Thyroid gland (tissue), 4 donors: ENCODE measurements around the gene GNG4.

ENCODE experiments used
- POLR2A ChIP-seq, 2 donors: fragments of 450-650 bp; IDR thresholded peaks; one replicate each; pipeline ENCODE4 v1.6.1; 2017; ENCODE audit warnings: antibody characterized with exemption in 2 of 2, mild to moderate bottlenecking in 2 of 2, moderate library complexity in 1 of 2
- TF ChIP-seq, protein P1 (sequence below), 6 experiments: fragments of 200-600 bp in 3 of 6; fragments of 450-650 bp in 3 of 6; sonication (generic) in 3 of 6; IDR thresholded peaks; one replicate each; pipeline ENCODE4 v1.5.1; 2016 to 2019; ENCODE audit warnings: antibody characterized with exemption in 6 of 6, mild to moderate bottlenecking in 2 of 6, inconsistent platforms in 1 of 6, moderate library complexity in 1 of 6

DNA sequence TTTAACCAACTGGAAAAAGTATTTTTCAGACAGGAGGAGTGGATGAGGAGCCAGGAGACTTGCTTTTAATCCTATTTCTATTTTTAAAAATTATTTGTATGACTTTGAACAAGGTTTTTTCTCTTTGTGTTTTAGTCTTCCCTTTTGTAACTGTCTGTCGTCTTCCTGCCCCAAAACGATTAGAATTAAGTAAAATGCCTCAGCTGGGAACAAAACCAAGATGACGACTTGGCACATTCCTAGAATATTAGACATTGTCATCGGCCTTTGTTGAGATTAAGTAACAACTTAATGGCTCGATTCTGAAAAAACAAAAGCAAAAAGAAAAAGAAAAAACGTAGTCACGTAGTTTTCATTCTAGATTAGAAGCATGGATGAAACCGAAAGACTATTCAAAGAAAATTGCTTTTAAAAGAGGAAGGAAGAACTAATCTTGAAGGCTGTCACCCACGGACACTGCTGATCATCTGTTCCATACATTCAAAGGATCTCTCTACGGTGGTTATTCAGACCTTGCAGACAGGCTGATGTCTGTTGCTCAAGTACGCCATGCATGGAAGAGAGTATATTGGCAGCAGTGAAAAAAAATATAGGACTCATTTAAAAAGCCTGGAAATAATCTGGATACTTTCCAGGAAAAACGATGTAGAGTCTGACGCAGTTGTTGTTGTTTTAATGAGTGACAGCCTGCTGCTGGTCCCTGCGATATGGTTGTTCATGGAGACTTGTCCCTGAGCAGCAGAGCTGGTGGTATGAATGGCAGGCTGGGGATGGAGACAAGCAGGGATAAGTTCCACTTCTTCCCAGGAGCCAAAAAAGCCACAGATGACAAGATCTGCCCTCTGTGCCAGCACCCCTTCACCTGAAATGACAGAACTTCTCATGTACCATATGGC, 16.8 kb downstream of the GNG4 start:
- TF ChIP-seq, protein P1, sequence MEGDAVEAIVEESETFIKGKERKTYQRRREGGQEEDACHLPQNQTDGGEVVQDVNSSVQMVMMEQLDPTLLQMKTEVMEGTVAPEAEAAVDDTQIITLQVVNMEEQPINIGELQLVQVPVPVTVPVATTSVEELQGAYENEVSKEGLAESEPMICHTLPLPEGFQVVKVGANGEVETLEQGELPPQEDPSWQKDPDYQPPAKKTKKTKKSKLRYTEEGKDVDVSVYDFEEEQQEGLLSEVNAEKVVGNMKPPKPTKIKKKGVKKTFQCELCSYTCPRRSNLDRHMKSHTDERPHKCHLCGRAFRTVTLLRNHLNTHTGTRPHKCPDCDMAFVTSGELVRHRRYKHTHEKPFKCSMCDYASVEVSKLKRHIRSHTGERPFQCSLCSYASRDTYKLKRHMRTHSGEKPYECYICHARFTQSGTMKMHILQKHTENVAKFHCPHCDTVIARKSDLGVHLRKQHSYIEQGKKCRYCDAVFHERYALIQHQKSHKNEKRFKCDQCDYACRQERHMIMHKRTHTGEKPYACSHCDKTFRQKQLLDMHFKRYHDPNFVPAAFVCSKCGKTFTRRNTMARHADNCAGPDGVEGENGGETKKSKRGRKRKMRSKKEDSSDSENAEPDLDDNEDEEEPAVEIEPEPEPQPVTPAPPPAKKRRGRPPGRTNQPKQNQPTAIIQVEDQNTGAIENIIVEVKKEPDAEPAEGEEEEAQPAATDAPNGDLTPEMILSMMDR (IDR thresholded peaks at IDR 0.05), result no peak
- no peak for TF ChIP-seq POLR2A (IDR thresholded peaks at IDR 0.05)
